A549 (cell line): Measurements from ENCODE around the gene PITPNC1. TPM values are rescaled to one million over a fixed set of nuclear protein-coding genes. Genes with fewer than 3 reads are reported as not detected.

ENCODE experiments used
- ATAC-seq, 2 experiments: fragments of 200-7000 bp in 1 of 2; fragments of >200 bp in 1 of 2; cut with Nextera tagmentation in 1 of 2; cut with Tn5 transposase in 1 of 2; 3 replicates each; pipeline versions ENCODE4 v1.8.0 to v1.9.1; 2018 to 2020; ENCODE audit warnings: mild to moderate bottlenecking in 1 of 2, moderate library complexity in 1 of 2
- CTCF ChIA-PET: fragments of 300-600 bp; sonication (Branson Sonifier 250); formaldehyde crosslinking; extraction: SDS; loops from one replicate; lab custom pipeline; 2021; ENCODE audit warnings: antibody characterized with exemption, inconsistent platforms; lab: Yijun Ruan, JAX
- POLR2A ChIA-PET: fragments of 350-600 bp; formaldehyde crosslinking; extraction: SDS; loops from one replicate; lab custom pipeline; 2021; ENCODE audit warnings: antibody characterized with exemption, inconsistent platforms; lab: Yijun Ruan, JAX
- DNase-seq, 2 experiments: peaks; one replicate each; pipeline versions ENCODE4 v3.0.0 to v3.0.0-alpha.2; 2011 to 2016; ENCODE audit warnings: low read depth in 1 of 2, low spot score in 1 of 2
- FAIRE-seq: peaks from 2 replicates; lab custom pipeline; 2011; peaks lifted over from hg19 to GRCh38; lab: Jason Lieb, UNC
- H3K27ac ChIP-seq, 2 experiments: fragments of >200 bp; sonication (Bioruptor Twin); formaldehyde crosslinking; 3 replicates each; pipeline ENCODE4 v1.5.1; 2016 to 2017
- H3K4me1 ChIP-seq: fragments of >200 bp; sonication (Bioruptor Twin); formaldehyde crosslinking; 3 replicates; pipeline ENCODE4 v1.6.1; 2016
- H3K4me2 ChIP-seq: fragments of >200 bp; sonication (Bioruptor Twin); formaldehyde crosslinking; 3 replicates; pipeline ENCODE4 v1.6.1; 2016
- H3K4me3 ChIP-seq: fragments of >200 bp; sonication (Bioruptor Twin); formaldehyde crosslinking; 3 replicates; pipeline ENCODE4 v1.5.1; 2016
- H3K9me3 ChIP-seq: fragments of >200 bp; sonication (Bioruptor Twin); formaldehyde crosslinking; 3 replicates; pipeline ENCODE4 v1.6.1; 2016
- ATOH8 ChIP-seq: fragments of 250-450 bp; sonication (Bioruptor Pico); IDR thresholded peaks from 2 replicates; pipeline ENCODE4 v1.5.0; 2020; ENCODE audit warnings: low read depth, mild to moderate bottlenecking, moderate library complexity
- CBX2 ChIP-seq: fragments of 200-600 bp; sonication (generic); IDR thresholded peaks from 2 replicates; pipeline ENCODE4 v1.6.1; 2016; ENCODE audit warnings: low read depth, mild to moderate bottlenecking, borderline replicate concordance
- CBX8 ChIP-seq: fragments of 200-600 bp; sonication (generic); IDR thresholded peaks from 2 replicates; pipeline ENCODE4 v1.6.1; 2016
- CHD2 ChIP-seq: fragments of 150-350 bp; IDR thresholded peaks from 2 replicates; pipeline ENCODE4 v1.6.1; 2014; ENCODE audit warnings: low read length; ENCODE audit not compliant: partially characterized antibody
- E2F6 ChIP-seq: IDR thresholded peaks from 2 replicates; pipeline ENCODE4 v1.6.1; 2012; ENCODE audit warnings: low read depth, borderline replicate concordance
- EP300 ChIP-seq, 2 experiments: fragments of >200 bp; sonication (Bioruptor Twin); formaldehyde crosslinking; IDR thresholded peaks; 2 replicates in 1 of 2; 3 replicates in 1 of 2; pipeline ENCODE4 v1.6.1; 2016 to 2017
- FOSL2 ChIP-seq, 2 experiments: fragments of 450-650 bp in 1 of 2; fragments of >200 bp in 1 of 2; sonication (Bioruptor Twin) in 1 of 2; formaldehyde crosslinking; IDR thresholded peaks; 2 replicates each; pipeline versions ENCODE4 v1.5.0 to v1.6.1; 2016 to 2020; ENCODE audit warnings: mild to moderate bottlenecking in 1 of 2, moderate library complexity in 1 of 2
- HES2 ChIP-seq: fragments of >200 bp; sonication (Bioruptor Twin); formaldehyde crosslinking; IDR thresholded peaks from 2 replicates; pipeline ENCODE4 v1.6.1; 2016
- HOXA7 ChIP-seq: fragments of 250-450 bp; sonication (Bioruptor Pico); IDR thresholded peaks from 2 replicates; pipeline ENCODE4 v1.5.0; 2020; ENCODE audit warnings: mild to moderate bottlenecking, moderate library complexity
- HOXB13 ChIP-seq: fragments of 250-450 bp; sonication (Bioruptor Pico); IDR thresholded peaks from 2 replicates; pipeline ENCODE4 v1.5.0; 2020; ENCODE audit warnings: low read depth, mild to moderate bottlenecking, moderate library complexity
- HOXB5 ChIP-seq: fragments of 250-450 bp; sonication (Bioruptor Pico); IDR thresholded peaks from 2 replicates; pipeline ENCODE4 v1.5.0; 2020; ENCODE audit warnings: mild to moderate bottlenecking, moderate library complexity
- KDM1A ChIP-seq: fragments of 200-600 bp; sonication (generic); IDR thresholded peaks from 2 replicates; pipeline ENCODE4 v1.6.1; 2016; ENCODE audit warnings: low read depth, mild to moderate bottlenecking
- KDM5A ChIP-seq: fragments of 200-600 bp; sonication (generic); IDR thresholded peaks from 2 replicates; pipeline ENCODE4 v1.6.1; 2016; ENCODE audit warnings: antibody characterized with exemption, mild to moderate bottlenecking
- MAFK ChIP-seq: fragments of 450-650 bp; IDR thresholded peaks from 2 replicates; pipeline ENCODE4 v1.6.1; 2014; ENCODE audit not compliant: partially characterized antibody
- NR3C1 ChIP-seq: fragments of >200 bp; sonication (Bioruptor Twin); formaldehyde crosslinking; IDR thresholded peaks from 3 replicates; pipeline ENCODE4 v1.6.1; 2017
- RAD21 ChIP-seq, 2 experiments: fragments of >200 bp in 1 of 2; sonication (Bioruptor Twin) in 1 of 2; formaldehyde crosslinking in 1 of 2; IDR thresholded peaks in 1 of 2; conservative IDR thresholded peaks in 1 of 2; 2 replicates in 1 of 2; 3 replicates in 1 of 2; pipeline ENCODE4 v1.6.1; 2012 to 2018; ENCODE audit warnings: inconsistent platforms in 1 of 2
- RARB ChIP-seq: fragments of 250-450 bp; sonication (Bioruptor Pico); IDR thresholded peaks from 2 replicates; pipeline ENCODE4 v1.8.0; 2021; ENCODE audit warnings: mild to moderate bottlenecking, moderate library complexity
- RNF2 ChIP-seq: fragments of 200-600 bp; sonication (generic); IDR thresholded peaks from 2 replicates; pipeline ENCODE4 v1.6.1; 2016; ENCODE audit warnings: low read depth, mild to moderate bottlenecking, antibody characterized with exemption, moderate library complexity, borderline replicate concordance
- TP53 ChIP-seq: fragments of 250-450 bp; sonication (Bioruptor Pico); IDR thresholded peaks from 2 replicates; pipeline ENCODE4 v1.5.0; 2021; ENCODE audit warnings: mild to moderate bottlenecking, moderate library complexity
- ZNF302 ChIP-seq: fragments of 250-450 bp; sonication (Bioruptor Pico); IDR thresholded peaks from 2 replicates; pipeline ENCODE4 v1.9.0; 2021; ENCODE audit warnings: inconsistent platforms, mild to moderate bottlenecking, moderate library complexity
- WGBS: methylation state at CpG from one replicate; pipeline ENCODE4 v1.1.6; 2017; ENCODE audit errors: missing lambda C conversion rate; 5-methylcytosine and 5-hydroxymethylcytosine counted together
- polyA plus RNA-seq, 4 experiments: library from polyadenylated mRNA; depleted of rRNA in 3 of 4; stranded (reverse); fragments of >200 nt; fragmentation: RNase III in 1 of 4; extraction: RNeasy Plus Mini Kit Qiagen cat#74134 plus additional on column Dnase treatment in 1 of 4; gene quantifications; 2 replicates in 3 of 4; 3 replicates in 1 of 4; pipeline ENCODE4 v1.2.3, GENCODE V29; 2011 to 2017
- TF ChIP-seq, protein P1 (sequence below): fragments of 450-650 bp; IDR thresholded peaks from 2 replicates; pipeline ENCODE4 v1.6.1; 2014; ENCODE audit warnings: antibody characterized with exemption
- TF ChIP-seq, protein P2 (sequence below): IDR thresholded peaks from 2 replicates; pipeline ENCODE4 v1.6.1; 2012

The PITPNC1 gene
- polyA plus RNA-seq, 2 of the 4 experiments (the other 2 are of a cell fraction) = 3.7 to 11.2 TPM

- no peak overlapping the region for H3K4me2 ChIP-seq
- no peak for TF ChIP-seq TP53 (CRISPR knock-in tag)
- TF ChIP-seq MAFK = no peak
- TF ChIP-seq, protein P1, sequence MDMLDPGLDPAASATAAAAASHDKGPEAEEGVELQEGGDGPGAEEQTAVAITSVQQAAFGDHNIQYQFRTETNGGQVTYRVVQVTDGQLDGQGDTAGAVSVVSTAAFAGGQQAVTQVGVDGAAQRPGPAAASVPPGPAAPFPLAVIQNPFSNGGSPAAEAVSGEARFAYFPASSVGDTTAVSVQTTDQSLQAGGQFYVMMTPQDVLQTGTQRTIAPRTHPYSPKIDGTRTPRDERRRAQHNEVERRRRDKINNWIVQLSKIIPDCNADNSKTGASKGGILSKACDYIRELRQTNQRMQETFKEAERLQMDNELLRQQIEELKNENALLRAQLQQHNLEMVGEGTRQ = no peak
- TF ChIP-seq HOXB13 = no peak
- TF ChIP-seq NR3C1 = no peak
- TF ChIP-seq EP300 (IDR thresholded peaks at IDR 0.05) = no peak
- no peak for TF ChIP-seq HOXB5 (CRISPR knock-in tag)
- no peak for TF ChIP-seq RNF2
- TF ChIP-seq ATOH8 (CRISPR knock-in tag) = no peak
- TF ChIP-seq, protein P2, sequence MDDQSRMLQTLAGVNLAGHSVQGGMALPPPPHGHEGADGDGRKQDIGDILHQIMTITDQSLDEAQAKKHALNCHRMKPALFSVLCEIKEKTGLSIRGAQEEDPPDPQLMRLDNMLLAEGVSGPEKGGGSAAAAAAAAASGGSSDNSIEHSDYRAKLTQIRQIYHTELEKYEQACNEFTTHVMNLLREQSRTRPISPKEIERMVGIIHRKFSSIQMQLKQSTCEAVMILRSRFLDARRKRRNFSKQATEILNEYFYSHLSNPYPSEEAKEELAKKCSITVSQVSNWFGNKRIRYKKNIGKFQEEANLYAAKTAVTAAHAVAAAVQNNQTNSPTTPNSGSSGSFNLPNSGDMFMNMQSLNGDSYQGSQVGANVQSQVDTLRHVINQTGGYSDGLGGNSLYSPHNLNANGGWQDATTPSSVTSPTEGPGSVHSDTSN = no peak
- TF ChIP-seq, all 56 proteins: peak for 0
- ChIA-PET POLR2A (interaction anchor here (0.7 kb wide), 1 partner anchor 18 kb away, joined by 5 read pairs; no protein-coding TSS in a partner anchor), CTCF (interaction anchor here (1.0 to 5.3 kb wide), 8 partner anchors 10 to 67 kb away, joined by 3 to 27 read pairs (median 4); no protein-coding TSS in a partner anchor)
- 86% methylated on average over 13 of the region's 13 CpGs for WGBS
- DNase-seq = no peak
- ATAC-seq = no peak
- Histone ChIP-seq H3K27ac (0 out of 6 replicates have a peak overlapping the region, but pooled peaks of 1 of the 2 experiments have one; percentile 20), H3K9me3 (no peaks in the 10 kb centered on the region), H3K4me3 (no peak overlapping the region), H3K4me1 (peaks cover 21% of the 10 kb centered on the region)
- no peak for FAIRE-seq
Measured at GRCh38 chr17:67442787-67443624, 65.9 kb downstream of the PITPNC1 start.

DNA sequence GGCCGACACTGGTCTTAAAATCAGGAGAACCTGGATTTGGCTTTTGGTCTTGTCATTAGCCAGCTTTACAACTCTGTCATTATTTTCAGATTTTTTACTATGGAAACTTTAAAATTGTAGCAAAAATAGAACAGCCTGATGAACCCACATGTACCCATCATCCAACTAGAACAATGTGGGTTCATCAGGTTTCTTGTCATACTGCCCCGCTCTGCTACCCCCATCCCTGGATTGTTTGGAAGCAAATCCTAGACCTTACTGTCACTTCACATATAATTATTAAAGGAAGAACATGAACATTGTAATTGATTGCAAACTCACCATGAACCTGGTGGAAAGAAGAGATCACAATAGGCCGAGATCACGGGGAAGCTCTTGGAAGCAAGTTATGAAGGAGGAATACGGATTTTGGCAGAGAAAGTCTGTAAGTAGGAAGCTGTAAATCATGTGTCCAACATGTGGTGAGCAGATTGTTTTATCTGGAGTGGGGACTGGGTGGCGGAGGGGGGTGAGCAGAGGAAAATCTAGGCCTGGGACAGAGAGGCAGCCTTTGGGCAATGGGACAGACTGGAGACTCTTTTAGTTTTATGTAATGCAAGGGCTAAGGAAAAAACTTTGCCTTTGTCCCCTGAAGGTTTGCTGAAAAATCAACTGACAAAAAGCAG lies 67.0 kb downstream of the PITPNC1 start:
- POLR2A ChIA-PET = no interaction called here

More for the DNA sequence above, 67.0 kb downstream of the PITPNC1 start:
- TF ChIP-seq FOSL2 (IDR thresholded peaks at IDR 0.05) (no peak), FOSL2 (CRISPR knock-in tag; IDR thresholded peaks at IDR 0.05) (no peak), HOXA7 (CRISPR knock-in tag) (no peak), CBX2 (no peak), RARB (CRISPR knock-in tag) (no peak), CBX8 (no peak), KDM5A (no peak), E2F6 (no peak), HES2 (no peak), CHD2 (no peak), KDM1A (no peak), ZNF302 (CRISPR knock-in tag) (no peak), HOXB13 (no peak), RAD21 (conservative IDR thresholded peaks at IDR 0.05 in 1 of 2, IDR thresholded peaks at IDR 0.05 in 1 of 2) (no peak)
- H3K4me3 ChIP-seq = no peak overlapping the region
- ATAC-seq = no peak
- H3K27ac ChIP-seq = no peak overlapping the region
- no peak overlapping the region for H3K4me2 ChIP-seq
- peaks cover 21% of the 10 kb centered on the region for H3K4me1 ChIP-seq
- no peak for FAIRE-seq
- DNase-seq = no peak
- WGBS = 87% methylated on average over 6 of the region's 6 CpGs
- CTCF ChIA-PET = interaction anchor here (1.2 to 5.3 kb wide), 4 partner anchors 11 to 66 kb away, joined by 3 to 27 read pairs (median 4); no protein-coding TSS in a partner anchor
- no peaks in the 10 kb centered on the region for H3K9me3 ChIP-seq
